Gastroesophageal sphincter (tissue), 4 donors: ENCODE data around the gene ZNF3. TPM values are rescaled to one million over a fixed set of nuclear protein-coding genes. Genes with fewer than 3 reads are reported as not detected.

Source experiments
- ATAC-seq: fragments of 150-250 bp; one replicate; pipeline ENCODE4 v1.9.1; 2016; ENCODE audit warnings: mild to moderate bottlenecking, moderate library complexity
- H3K27ac ChIP-seq, 4 donors: fragments of 200-600 bp; sonication (generic) in 3 of 4; 1 replicate in 3 of 4; 2 replicates in 1 of 4; pipeline ENCODE4 v1.5.1; 2016 to 2019
- H3K27me3 ChIP-seq: fragments of 200-600 bp; sonication (generic); one replicate; pipeline ENCODE4 v1.5.1; 2019
- H3K36me3 ChIP-seq, 2 donors: fragments of 200-600 bp; sonication (generic); one replicate each; pipeline ENCODE4 v1.5.1; 2019; ENCODE audit warnings: control low read depth in 1 of 2
- H3K4me1 ChIP-seq, 3 donors: fragments of 200-600 bp; sonication (generic); 1 replicate in 2 of 3; 2 replicates in 1 of 3; pipeline ENCODE4 v1.5.1; 2016 to 2019; ENCODE audit warnings: control low read depth in 2 of 3
- H3K4me3 ChIP-seq, 2 donors: fragments of 200-600 bp; sonication (generic); one replicate each; pipeline ENCODE4 v1.5.1; 2019; ENCODE audit warnings: mild to moderate bottlenecking in 1 of 2, moderate library complexity in 1 of 2
- H3K9me3 ChIP-seq, 3 donors: fragments of 200-600 bp; sonication (generic); one replicate each; pipeline ENCODE4 v1.5.1; 2017 to 2019; ENCODE audit warnings: control low read depth in 2 of 3
- CTCF ChIP-seq, 4 experiments: fragments of 200-600 bp in 2 of 4; fragments of 450-650 bp in 2 of 4; sonication (generic) in 1 of 4; IDR thresholded peaks; one replicate each; pipeline ENCODE4 v1.5.1; 2017 to 2019; ENCODE audit warnings: antibody characterized with exemption in 4 of 4, mild to moderate bottlenecking in 2 of 4, moderate library complexity in 2 of 4
- EP300 ChIP-seq: sonication (generic); formaldehyde crosslinking; IDR thresholded peaks from one replicate; pipeline ENCODE4 v1.6.1; 2017; ENCODE audit warnings: antibody characterized with exemption, mild to moderate bottlenecking
- POLR2A ChIP-seq, 2 donors: fragments of 450-650 bp; IDR thresholded peaks; one replicate each; pipeline ENCODE4 v1.6.1; 2017; ENCODE audit warnings: antibody characterized with exemption in 2 of 2, mild to moderate bottlenecking in 2 of 2, moderate library complexity in 1 of 2
- POLR2AphosphoS5 ChIP-seq: sonication (generic); formaldehyde crosslinking; IDR thresholded peaks from one replicate; pipeline ENCODE4 v1.6.1; 2017; ENCODE audit warnings: antibody characterized with exemption
- WGBS, 2 donors: methylation state at CpG; one replicate each; pipeline ENCODE4 v1.1.5; 2018; ENCODE audit warnings: low coverage in 1 of 2; 5-methylcytosine and 5-hydroxymethylcytosine counted together
- total RNA-seq, 4 donors: library from RNA; depleted of rRNA; stranded (reverse); fragments of >200 nt; gene quantifications; one replicate each; pipeline ENCODE4 v1.1.0, GENCODE V29; 2016

ZNF3 gene
- total RNA-seq, 4 donors from 2014 or later, result 18.9 to 30.2 (median 20.6) TPM

- Histone ChIP-seq H3K27me3 (no peaks in the 10 kb centered on the region), H3K9me3 (no peaks in the 10 kb centered on the region), H3K27ac (peak overlapping the region in 2 of 4 donors; percentile 9 to 93), H3K4me3 (no peak overlapping the region), H3K36me3 (peaks cover 0 to 71% of the 10 kb centered on the region in 2 donors), H3K4me1 (peaks cover 0 to 40% (median 13%) of the 10 kb centered on the region in 3 donors)
- TF ChIP-seq CTCF (IDR thresholded peaks at IDR 0.05), result no peak
- TF ChIP-seq EP300, result no peak
- TF ChIP-seq POLR2A (IDR thresholded peaks at IDR 0.05), result no peak
- TF ChIP-seq POLR2AphosphoS5, result no peak
- WGBS, 2 donors, result 66 to 70% methylated on average over 4 to 7 of the region's 17 CpGs
- no peak for ATAC-seq
Observed at GRCh38 chr7:100102950-100103840, 21.7 kb upstream of the ZNF3 start.

GRCh38 chr7:100101016-100101862, 19.7 kb upstream of the ZNF3 start, which contains the start of the genes AP4M1 and MCM7:
TSS of gene AP4M1 (plus strand) at chr7:100101643. CDS start at chr7:100101715, 72 bp downstream.
TSS of gene MCM7 (minus strand) at chr7:100101397. CDS start at chr7:100101294, 103 bp downstream.
- WGBS, 2 donors, result 0% methylated on average over 3 of the region's 80 CpGs; no CpG with 5 or more reads in 1 of the 2 donors
- TF ChIP-seq POLR2A (IDR thresholded peaks at IDR 0.05) (no peak), CTCF (IDR thresholded peaks at IDR 0.05) (no peak), POLR2AphosphoS5 (peak; percentile 34), EP300 (no peak)
- Histone ChIP-seq H3K9me3 (no peaks in the 10 kb centered on the region), H3K27me3 (no peaks in the 10 kb centered on the region), H3K4me3 (peak within 1 kb of the TSS; percentile 64 to 71), H3K36me3 (peaks cover 0 to 71% of the 10 kb centered on the region in 2 donors), H3K4me1 (peaks cover 0 to 41% (median 13%) of the 10 kb centered on the region in 3 donors), H3K27ac (peak within 1 kb of the TSS; percentile 85 to 98 (median 90))
- peak; percentile 94 for ATAC-seq

- H3K27me3 ChIP-seq, result no peaks in the 10 kb centered on the region
- TF ChIP-seq EP300 (no peak), POLR2A (IDR thresholded peaks at IDR 0.05) (peak in 1 of 2 donors; percentile 32), POLR2AphosphoS5 (peak; percentile 92)
- 0% methylated on average over 2 of the region's 61 CpGs; no CpG with 5 or more reads in 1 of the 2 donors for WGBS, 2 donors
- no peaks in the 10 kb centered on the region for H3K9me3 ChIP-seq
- peak overlapping the region; percentile 64 to 65 for H3K4me3 ChIP-seq
- peaks cover 0 to 71% of the 10 kb centered on the region in 2 donors for H3K36me3 ChIP-seq
- H3K4me1 ChIP-seq, result peaks cover 0 to 41% (median 13%) of the 10 kb centered on the region in 3 donors
- H3K27ac ChIP-seq, result peak overlapping the region; percentile 85 to 98 (median 90)
- ATAC-seq, result peak; percentile 89
Observed at GRCh38 chr7:100100420-100101015, 19.0 kb upstream of the ZNF3 start.

- ATAC-seq, result no peak
- Histone ChIP-seq H3K9me3 (no peaks in the 10 kb centered on the region), H3K4me1 (peaks cover 0 to 41% (median 13%) of the 10 kb centered on the region in 3 donors), H3K27me3 (no peaks in the 10 kb centered on the region), H3K36me3 (peaks cover 0 to 71% of the 10 kb centered on the region in 2 donors), H3K27ac (peak overlapping the region in 2 of 4 donors; percentile 88 to 93), H3K4me3 (peak overlapping the region in 1 of 2 donors; percentile 64)
- 64 to 67% methylated on average over 1 to 4 of the region's 12 CpGs for WGBS, 2 donors
- no peak for TF ChIP-seq CTCF (IDR thresholded peaks at IDR 0.05)
- no peak for TF ChIP-seq POLR2A (IDR thresholded peaks at IDR 0.05)
- no peak for TF ChIP-seq EP300
- no peak for TF ChIP-seq POLR2AphosphoS5
Observed at GRCh38 chr7:100099452-100099851, 17.9 kb upstream of the ZNF3 start.
